Tibial nerve (tissue), 4 donors: ENCODE data around the gene AXIN1. TPM values are rescaled to one million over a fixed set of nuclear protein-coding genes. Genes with fewer than 3 reads are reported as not detected.
A peak's percentile ranks its signal among the peaks of the same experiment; 100 is the strongest.
"Not testable (repeated sequence)": the region's sequence is repeated elsewhere in the genome, so short reads cannot be mapped to it uniquely, and the experiment has no call there.

Experiments used
- DNase-seq, 2 donors: peaks; one replicate each; pipeline ENCODE4 v3.0.0-alpha.2; 2019; ENCODE audit warnings: low spot score in 2 of 2
- H3K27ac ChIP-seq, 4 donors: fragments of 200-600 bp; sonication (generic) in 3 of 4; one replicate each; pipeline ENCODE4 v1.5.1; 2017 to 2019; ENCODE audit warnings: mild to moderate bottlenecking in 1 of 4
- H3K27me3 ChIP-seq, 2 donors: fragments of 200-600 bp; sonication (generic) in 1 of 2; one replicate each; pipeline versions ENCODE4 v1.5.1 to v1.6.0; 2017 to 2019
- H3K36me3 ChIP-seq, 3 donors: fragments of 200-600 bp; sonication (generic); one replicate each; pipeline ENCODE4 v1.5.1; 2018 to 2019
- H3K4me1 ChIP-seq, 4 donors: fragments of 200-600 bp; sonication (generic) in 3 of 4; one replicate each; pipeline ENCODE4 v1.5.1; 2017 to 2019
- H3K4me3 ChIP-seq, 4 donors: fragments of 200-600 bp; sonication (generic) in 3 of 4; one replicate each; pipeline ENCODE4 v1.5.1; 2017 to 2019; ENCODE audit warnings: mild to moderate bottlenecking in 1 of 4, moderate library complexity in 1 of 4
- H3K9me3 ChIP-seq, 4 donors: fragments of 200-600 bp; sonication (generic) in 3 of 4; one replicate each; pipeline ENCODE4 v1.5.1; 2017 to 2019
- CTCF ChIP-seq, 5 experiments: fragments of 200-600 bp in 3 of 5; fragments of 450-650 bp in 2 of 5; sonication (generic) in 3 of 5; IDR thresholded peaks; one replicate each; pipeline ENCODE4 v1.5.1; 2016 to 2019; ENCODE audit warnings: antibody characterized with exemption in 5 of 5, mild to moderate bottlenecking in 3 of 5, moderate library complexity in 2 of 5
- EP300 ChIP-seq, 2 donors: sonication (generic); formaldehyde crosslinking; IDR thresholded peaks; one replicate each; pipeline ENCODE4 v1.6.1; 2017; ENCODE audit warnings: antibody characterized with exemption in 2 of 2, mild to moderate bottlenecking in 1 of 2
- POLR2A ChIP-seq, 2 donors: fragments of 450-650 bp; IDR thresholded peaks; one replicate each; pipeline ENCODE4 v1.6.1; 2017; ENCODE audit warnings: antibody characterized with exemption in 2 of 2, mild to moderate bottlenecking in 2 of 2, moderate library complexity in 2 of 2
- WGBS, 2 donors: methylation state at CpG; one replicate each; pipeline ENCODE4 v1.1.5; 2018; 5-methylcytosine and 5-hydroxymethylcytosine counted together
- total RNA-seq, 4 donors: library from RNA; depleted of rRNA; stranded (reverse); fragments of >200 nt; gene quantifications; one replicate each; pipeline ENCODE4 v1.1.0, GENCODE V29; 2016

AXIN1 gene
- total RNA-seq, 4 donors from 2014 or later, result 23.4 to 37.1 (median 25.0) TPM

GRCh38 chr16:333406-334094 lies 19.0 kb downstream of the AXIN1 start:
- no peak overlapping the region for H3K4me3 ChIP-seq
- 67 to 70% methylated on average over 5 to 6 of the region's 6 CpGs for WGBS, 2 donors
- no peak for DNase-seq
- H3K27ac ChIP-seq, result no peak overlapping the region
- no peaks in the 10 kb centered on the region for H3K36me3 ChIP-seq
- TF ChIP-seq POLR2A (IDR thresholded peaks at IDR 0.05), result no peak
- TF ChIP-seq EP300 (IDR thresholded peaks at IDR 0.05), result no peak
- no peak for TF ChIP-seq CTCF (IDR thresholded peaks at IDR 0.05)
- H3K9me3 ChIP-seq, result no peaks in the 10 kb centered on the region
- no peaks in the 10 kb centered on the region for H3K27me3 ChIP-seq
- peaks cover 0 to 11% (median 2%) of the 10 kb centered on the region in 4 donors for H3K4me1 ChIP-seq

- H3K4me3 ChIP-seq, DNase-seq, H3K27ac ChIP-seq, H3K27me3 ChIP-seq, H3K36me3 ChIP-seq, H3K9me3 ChIP-seq: not testable (repeated sequence)
- peaks cover 0 to 27% (median 19%) of the 10 kb centered on the region in 4 donors for H3K4me1 ChIP-seq
- WGBS, 2 donors, result 69 to 76% methylated on average over 6 of the region's 6 CpGs
Observed at GRCh38 chr16:331181-331814, 21.2 kb downstream of the AXIN1 start.

- H3K4me1 ChIP-seq, result peaks cover 0 to 28% (median 18%) of the 10 kb centered on the region in 4 donors
- H3K36me3 ChIP-seq, result no peaks in the 10 kb centered on the region
- no peak overlapping the region for H3K27ac ChIP-seq
- no peaks in the 10 kb centered on the region for H3K9me3 ChIP-seq
- 59 to 75% methylated on average over 1 to 2 of the region's 2 CpGs for WGBS, 2 donors
- TF ChIP-seq POLR2A (IDR thresholded peaks at IDR 0.05) (no peak), CTCF (IDR thresholded peaks at IDR 0.05) (no peak), EP300 (IDR thresholded peaks at IDR 0.05) (no peak)
- H3K27me3 ChIP-seq, result no peaks in the 10 kb centered on the region
- H3K4me3 ChIP-seq, result no peak overlapping the region
- DNase-seq, result no peak
Observed at GRCh38 chr16:330741-331140, 21.8 kb downstream of the AXIN1 start.

GRCh38 chr16:325375-326145 lies 27.0 kb downstream of the AXIN1 start:
- 85 to 86% methylated on average over 28 of the region's 28 CpGs for WGBS, 2 donors
- Histone ChIP-seq H3K36me3 (no peaks in the 10 kb centered on the region), H3K27ac (peak overlapping the region in 1 of 4 donors; percentile 30), H3K4me3 (peak overlapping the region in 2 of 4 donors; percentile 12 to 18), H3K27me3 (no peaks in the 10 kb centered on the region), H3K4me1 (peaks cover 0 to 37% (median 24%) of the 10 kb centered on the region in 4 donors), H3K9me3 (no peaks in the 10 kb centered on the region)
- DNase-seq, result no peak
- TF ChIP-seq POLR2A (IDR thresholded peaks at IDR 0.05) (no peak), EP300 (IDR thresholded peaks at IDR 0.05) (no peak), CTCF (IDR thresholded peaks at IDR 0.05) (no peak)

GRCh38 chr16:324451-325334 lies 27.8 kb downstream of the AXIN1 start:
- peak overlapping the region in 2 of 4 donors; percentile 12 to 18 for H3K4me3 ChIP-seq
- DNase-seq, result no peak
- TF ChIP-seq EP300 (IDR thresholded peaks at IDR 0.05) (no peak), POLR2A (IDR thresholded peaks at IDR 0.05) (no peak), CTCF (IDR thresholded peaks at IDR 0.05) (no peak)
- peaks cover 0 to 37% (median 22%) of the 10 kb centered on the region in 4 donors for H3K4me1 ChIP-seq
- H3K27ac ChIP-seq, result peak overlapping the region in 1 of 4 donors; percentile 30
- 66 to 67% methylated on average over 33 to 46 of the region's 55 CpGs for WGBS, 2 donors
- no peaks in the 10 kb centered on the region for H3K27me3 ChIP-seq
- H3K9me3 ChIP-seq, result no peaks in the 10 kb centered on the region
- H3K36me3 ChIP-seq, result no peaks in the 10 kb centered on the region
